K562 (cell line): ENCODE data around the gene BASP1. TPM values are rescaled to one million over a fixed set of nuclear protein-coding genes. Genes with fewer than 3 reads are reported as not detected.

Experiments
- ATAC-seq: fragments of 200-7000 bp; cut with Tn5 transposase; 3 replicates; pipeline ENCODE4 v1.9.1; 2020; ENCODE audit warnings: moderate library complexity
- BruUV-seq: library from RNA; stranded (reverse); fragments of 400-500 nt; replicated peaks from 2 replicates; lab custom pipeline; 2021; lab: Mats Ljungman, UMichigan
- CTCF ChIA-PET: fragments of 300-600 bp; formaldehyde crosslinking; extraction: SDS; loops from one replicate; lab custom pipeline; 2021; ENCODE audit warnings: low intra/inter-chr PET ratio; lab: Yijun Ruan, JAX
- POLR2A ChIA-PET: fragments of 300-600, 350-650 bp; sonication (Branson Sonifier 250); formaldehyde crosslinking; extraction: SDS; loops from one replicate; lab custom pipeline; 2021; ENCODE audit warnings: antibody characterized with exemption, inconsistent platforms; lab: Yijun Ruan, JAX
- DNase-seq, 4 experiments: peaks; one replicate each; pipeline versions ENCODE4 v3.0.0 to v3.0.0-alpha.2; 2011 to 2018; ENCODE audit warnings: low spot score in 3 of 4, mixed read lengths in 3 of 4; ENCODE audit errors: extremely low read depth in 1 of 4
- FAIRE-seq: peaks from 2 replicates; lab custom pipeline; 2011; peaks lifted over from hg19 to GRCh38; lab: Jason Lieb, UNC
- H2AFZ ChIP-seq: 2 replicates; pipeline ENCODE4 v1.6.0; 2011; ENCODE audit warnings: low read depth, low read length, control low read depth, inconsistent platforms
- H3K27ac ChIP-seq: fragments of 200-600 bp; 3 replicates; pipeline ENCODE4 v1.8.0; 2011; ENCODE audit warnings: low read depth, mild to moderate bottlenecking, control low read depth, inconsistent platforms, low read length, moderate library complexity, mixed read lengths; ENCODE audit errors: extremely low read depth
- H3K27me3 ChIP-seq, 2 experiments: fragments of 300-600 bp in 1 of 2; 2 replicates in 1 of 2; 3 replicates in 1 of 2; pipeline versions ENCODE4 v1.6.0 to v1.8.0; 2011; ENCODE audit warnings: inconsistent platforms in 2 of 2, low read length in 2 of 2, mild to moderate bottlenecking in 1 of 2, mixed read lengths in 1 of 2, moderate library complexity in 1 of 2; ENCODE audit not compliant: control insufficient read depth in 2 of 2, insufficient read depth in 2 of 2
- H3K36me3 ChIP-seq: fragments of 300-600 bp; 3 replicates; pipeline ENCODE4 v1.8.0; 2011; ENCODE audit warnings: mild to moderate bottlenecking, low read length, inconsistent platforms; ENCODE audit not compliant: control insufficient read depth, insufficient read depth
- H3K4me1 ChIP-seq, 2 experiments: fragments of 200-600 bp in 1 of 2; replicated peaks in 1 of 2; 2 replicates in 1 of 2; 3 replicates in 1 of 2; pipeline versions ENCODE4 v1.5.1 to v1.8.0; 2011; ENCODE audit warnings: inconsistent platforms in 2 of 2, low read length in 2 of 2, mild to moderate bottlenecking in 1 of 2, mixed read lengths in 1 of 2, moderate library complexity in 1 of 2; ENCODE audit not compliant: control insufficient read depth in 2 of 2, insufficient read depth in 2 of 2
- H3K4me2 ChIP-seq: 2 replicates; pipeline ENCODE4 v1.6.1; 2011; ENCODE audit warnings: low read length, control low read depth, inconsistent platforms, mixed read lengths; ENCODE audit not compliant: insufficient read depth
- H3K4me3 ChIP-seq: fragments of 200-600 bp; sonication (generic), shearing (Covaris generic); 2 replicates; pipeline ENCODE4 v1.5.1; 2016; ENCODE audit warnings: control low read depth, inconsistent platforms
- H3K79me2 ChIP-seq: fragments of 200-600 bp; 3 replicates; pipeline ENCODE4 v1.8.0; 2011; ENCODE audit warnings: low read length, inconsistent platforms; ENCODE audit not compliant: control insufficient read depth, insufficient read depth
- H3K9ac ChIP-seq, 2 experiments: 2 replicates each; pipeline versions ENCODE4 v1.6.0 to v1.6.1; 2011; ENCODE audit warnings: low read depth in 2 of 2, low read length in 2 of 2, control low read depth in 1 of 2, inconsistent platforms in 1 of 2, mild to moderate bottlenecking in 1 of 2, mixed read lengths in 1 of 2; ENCODE audit not compliant: insufficient read depth in 1 of 2
- H3K9me1 ChIP-seq: one replicate; pipeline ENCODE4 v1.6.0; 2011; ENCODE audit warnings: inconsistent platforms, mild to moderate bottlenecking, low read length, moderate library complexity; ENCODE audit not compliant: control insufficient read depth, insufficient read depth
- H3K9me3 ChIP-seq: replicated peaks from 2 replicates; pipeline ENCODE4 v1.5.1; 2011; ENCODE audit warnings: low read depth, low read length, inconsistent platforms; ENCODE audit not compliant: control insufficient read depth, insufficient read depth
- H4K20me1 ChIP-seq: replicated peaks from 2 replicates; pipeline ENCODE4 v1.6.1; 2011; ENCODE audit warnings: low read length, inconsistent platforms, mixed read lengths; ENCODE audit not compliant: control insufficient read depth, insufficient read depth
- ADNP ChIP-seq: fragments of 200-800 bp; sonication (Bioruptor generic); IDR thresholded peaks from 2 replicates; pipeline ENCODE4 v1.6.1; 2016; ENCODE audit warnings: missing genetic modification characterization, missing compliant biosample characterization
- CHD1 ChIP-seq: fragments of 200-600 bp; sonication (generic); IDR thresholded peaks from one replicate; pipeline ENCODE4 v1.6.1; 2012; ENCODE audit warnings: mild to moderate bottlenecking, moderate library complexity, low read length, inconsistent platforms
- FOXK2 ChIP-seq, 2 experiments: fragments of 450-650 bp; IDR thresholded peaks in 1 of 2; conservative IDR thresholded peaks in 1 of 2; 2 replicates each; pipeline ENCODE4 v1.6.1; 2016; ENCODE audit warnings: low read depth in 2 of 2, mild to moderate bottlenecking in 1 of 2
- HLTF ChIP-seq: fragments of 450-650 bp; IDR thresholded peaks from 2 replicates; pipeline ENCODE4 v1.6.1; 2016
- HNRNPL ChIP-seq: fragments of 200-400 bp; formaldehyde crosslinking; IDR thresholded peaks from 2 replicates; pipeline ENCODE4 v1.6.1; 2017; ENCODE audit warnings: low read depth, mild to moderate bottlenecking, low read length
- NUFIP1 ChIP-seq: fragments of 450-650 bp; IDR thresholded peaks from 2 replicates; pipeline ENCODE4 v1.6.1; 2018; ENCODE audit not compliant: partially characterized antibody
- PHF8 ChIP-seq: fragments of 200-600 bp; sonication (generic); IDR thresholded peaks from 2 replicates; pipeline ENCODE4 v1.6.1; 2012; ENCODE audit warnings: mixed run types, mild to moderate bottlenecking, inconsistent platforms, low read length, moderate library complexity, borderline replicate concordance
- SMAD1 ChIP-seq: fragments of 150-350 bp; IDR thresholded peaks from 2 replicates; pipeline ENCODE4 v1.6.1; 2014; ENCODE audit warnings: low read length, low read depth; ENCODE audit not compliant: partially characterized antibody
- SMARCC2 ChIP-seq: fragments of 450-650 bp; IDR thresholded peaks from 2 replicates; pipeline ENCODE4 v1.6.1; 2017; ENCODE audit warnings: antibody characterized with exemption, moderate library complexity, mild to moderate bottlenecking, low read depth
- U2AF2 ChIP-seq: fragments of 200-400 bp; formaldehyde crosslinking; optimal IDR thresholded peaks from 2 replicates; pipeline ENCODE3; 2017; ENCODE audit warnings: low read depth, mild to moderate bottlenecking, low read length
- ZNF3 ChIP-seq: fragments of 250-450 bp; sonication (Bioruptor Pico); IDR thresholded peaks from 2 replicates; pipeline ENCODE4 v1.5.0; 2021; ENCODE audit warnings: mild to moderate bottlenecking, moderate library complexity
- ZNF589 ChIP-seq: fragments of 200-800 bp; sonication (Bioruptor generic); IDR thresholded peaks from 2 replicates; pipeline ENCODE4 v1.6.1; 2016; ENCODE audit warnings: low read depth, missing genetic modification characterization, missing compliant biosample characterization
- ZNF764 ChIP-seq: fragments of 250-450 bp; sonication (Bioruptor Pico); IDR thresholded peaks from 2 replicates; pipeline ENCODE4 v1.4.0; 2020; ENCODE audit warnings: low read depth, mild to moderate bottlenecking, moderate library complexity
- WGBS: fragments of 100-300 bp; shearing (Covaris generic); methylation state at CpG from one replicate; pipeline ENCODE4 v1.1.6; 2016; ENCODE audit warnings: low coverage, mixed read lengths; ENCODE audit not compliant: insufficient coverage; ENCODE audit errors: missing lambda C conversion rate; 5-methylcytosine and 5-hydroxymethylcytosine counted together
- in situ Hi-C: fragments of 300-500 bp; cut with MboI; formaldehyde crosslinking; loops from 4 replicates; pipeline ENCODE4 v1.15.0; 2018; ENCODE audit warnings: inconsistent platforms, mixed read lengths
- intact Hi-C: fragments of 100-400 bp; cut with micrococcal nuclease; formaldehyde crosslinking; loops from 2 replicates; pipeline ENCODE4 v1.14.2; 2022
- polyA plus RNA-seq, 8 experiments: library from polyadenylated mRNA; depleted of rRNA in 4 of 8; stranded (reverse) in 5 of 8; unstranded in 3 of 8; fragments of >200 nt; fragmentation: Nextera tagmentation in 2 of 8; fragmentation: Illumina TruSeq in 1 of 8; extraction: Ambion mirVana in 2 of 8; extraction: Trizol in 1 of 8; gene quantifications; 2 replicates each; pipeline versions ENCODE4 v1.2.1 to v1.2.3, GENCODE V29; 2011 to 2014; ENCODE audit warnings: inconsistent platforms in 1 of 8, missing spikeins in 1 of 8
- total RNA-seq, 7 experiments: library from RNA; depleted of rRNA in 6 of 7; stranded (reverse); fragments of >200 nt in 6 of 7; fragmentation: Illumina TruSeq in 2 of 7; extraction: Trizol in 2 of 7; gene quantifications; 2 replicates each; pipeline versions ENCODE4 v1.2.1 to v1.2.3, GENCODE V29; 2011 to 2021; ENCODE audit warnings: low replicate concordance in 1 of 7
- TF ChIP-seq, protein P1 (sequence below): IDR thresholded peaks from 2 replicates; pipeline ENCODE4 v1.6.1; 2014; ENCODE audit warnings: antibody characterized with exemption
- TF ChIP-seq, protein P2 (sequence below): fragments of 450-650 bp; IDR thresholded peaks from 2 replicates; pipeline ENCODE4 v1.6.1; 2016; ENCODE audit warnings: low read depth, mild to moderate bottlenecking, moderate library complexity

BASP1 gene
- total and polyA plus RNA-seq, 9 of the 15 experiments (the other 6 are each of a cell fraction or from before 2014, with no cell fraction given): 0.22 TPM; not detected in 8

DNA sequence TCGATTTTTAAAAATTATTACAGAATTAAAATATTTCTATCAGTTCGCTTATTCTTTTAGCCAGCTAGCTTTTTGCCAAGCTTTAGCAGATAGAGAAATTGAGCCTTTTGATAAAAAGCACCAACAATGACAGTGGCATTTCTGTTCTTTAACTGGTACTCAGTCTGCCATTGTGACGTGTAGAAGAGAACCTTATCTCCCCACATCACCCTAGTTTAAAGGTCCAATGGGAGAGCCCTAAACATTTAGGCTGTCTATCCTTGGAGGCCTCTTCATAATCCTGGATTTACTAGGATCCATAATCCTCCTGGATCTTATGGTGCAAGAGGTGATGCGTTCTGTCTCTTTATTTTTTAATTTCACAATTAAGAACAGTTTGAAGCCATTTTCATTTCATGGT is 3.0 kb downstream of the BASP1 start:
- Histone ChIP-seq H3K79me2 (no peaks in the 10 kb centered on the region), H2AFZ (no peak overlapping the region), H3K4me3 (no peak overlapping the region), H3K9me3 (no peaks in the 10 kb centered on the region), H3K36me3 (no peaks in the 10 kb centered on the region), H3K27me3 (no peaks in the 10 kb centered on the region), H3K27ac (no peak overlapping the region), H3K4me1 (peaks cover 0 to 7% of the 10 kb centered on the region in 2 experiments; a peak in 1 of 5 replicates), H3K4me2 (no peak overlapping the region), H4K20me1 (no peaks in the 10 kb centered on the region), H3K9me1 (no peaks in the 10 kb centered on the region), H3K9ac (no peak overlapping the region)
- intact Hi-C loops (no loop called here), in situ Hi-C loops (no loop called here)
- DNase-seq (no peak), ATAC-seq (no peak), FAIRE-seq (no peak)
- TF ChIP-seq SMARCC2 (no peak), ZNF3 (no peak), HLTF (no peak)
- 2% methylated on average over 4 of the region's 4 CpGs for WGBS
- BruUV-seq: no TSS peak
- ChIA-PET POLR2A (no interaction called here), CTCF (no interaction called here)

DNA sequence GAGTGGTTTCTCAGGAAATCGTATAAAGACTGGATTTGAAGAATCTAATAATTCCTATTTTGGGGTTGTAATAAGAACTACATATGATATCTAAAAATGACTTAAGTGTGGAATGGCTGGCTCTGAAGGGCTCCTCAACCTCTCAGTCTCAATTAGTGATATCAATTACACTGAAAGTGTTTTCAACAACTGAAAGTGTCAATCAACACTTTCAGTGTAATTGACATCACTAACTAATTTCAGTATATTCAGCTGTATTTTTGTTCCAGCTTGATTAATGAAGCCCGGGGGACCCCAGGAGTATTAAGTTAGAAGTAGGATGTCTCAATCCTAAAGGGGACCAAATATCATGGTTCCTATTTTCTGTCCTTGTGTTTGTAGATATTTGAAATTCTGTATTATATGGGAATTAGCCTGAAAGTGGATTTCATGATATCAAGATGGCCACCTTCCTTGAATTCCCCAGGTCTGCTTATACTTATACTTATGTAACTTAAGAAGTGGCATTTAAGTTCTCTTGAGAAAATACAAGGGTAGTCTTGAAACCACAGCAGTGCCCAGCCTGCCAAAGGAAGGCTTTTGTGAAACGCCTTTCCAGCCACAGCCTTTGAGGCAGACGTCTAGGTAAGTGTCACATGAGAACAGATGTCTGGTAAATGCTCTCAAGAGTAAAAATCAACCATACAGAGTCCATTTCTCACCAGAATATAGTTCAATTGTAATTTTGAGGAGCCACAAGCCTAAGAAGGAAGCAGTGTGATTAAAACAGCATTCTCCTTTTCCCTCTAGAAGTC is 4.6 kb downstream of the BASP1 start:
- ChIA-PET CTCF (no interaction called here), POLR2A (no interaction called here)
- Histone ChIP-seq H3K9me1 (no peaks in the 10 kb centered on the region), H3K4me2 (no peak overlapping the region), H4K20me1 (no peaks in the 10 kb centered on the region), H3K9ac (no peak overlapping the region), H3K27me3 (no peaks in the 10 kb centered on the region), H3K9me3 (no peaks in the 10 kb centered on the region), H2AFZ (no peak overlapping the region), H3K79me2 (no peaks in the 10 kb centered on the region), H3K27ac (no peak overlapping the region), H3K36me3 (no peaks in the 10 kb centered on the region), H3K4me1 (no peaks in the 10 kb centered on the region), H3K4me3 (no peak overlapping the region)
- no TSS peak for BruUV-seq
- in situ Hi-C loops (no loop called here), intact Hi-C loops (no loop called here)
- WGBS: 0% methylated on average over 4 of the region's 4 CpGs
- ATAC-seq (no peak), FAIRE-seq (no peak), DNase-seq (no peak)
- no peak for TF ChIP-seq NUFIP1
- no peak for TF ChIP-seq HNRNPL
- no peak for TF ChIP-seq U2AF2
- no peak for TF ChIP-seq ZNF764 (CRISPR knock-in tag)
- TF ChIP-seq CHD1: no peak
- TF ChIP-seq, protein P1, sequence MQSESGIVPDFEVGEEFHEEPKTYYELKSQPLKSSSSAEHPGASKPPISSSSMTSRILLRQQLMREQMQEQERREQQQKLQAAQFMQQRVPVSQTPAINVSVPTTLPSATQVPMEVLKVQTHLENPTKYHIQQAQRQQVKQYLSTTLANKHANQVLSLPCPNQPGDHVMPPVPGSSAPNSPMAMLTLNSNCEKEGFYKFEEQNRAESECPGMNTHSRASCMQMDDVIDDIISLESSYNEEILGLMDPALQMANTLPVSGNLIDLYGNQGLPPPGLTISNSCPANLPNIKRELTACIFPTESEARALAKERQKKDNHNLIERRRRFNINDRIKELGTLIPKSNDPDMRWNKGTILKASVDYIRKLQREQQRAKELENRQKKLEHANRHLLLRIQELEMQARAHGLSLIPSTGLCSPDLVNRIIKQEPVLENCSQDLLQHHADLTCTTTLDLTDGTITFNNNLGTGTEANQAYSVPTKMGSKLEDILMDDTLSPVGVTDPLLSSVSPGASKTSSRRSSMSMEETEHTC: no peak
- TF ChIP-seq ADNP (tag): no peak
- TF ChIP-seq, protein P2, sequence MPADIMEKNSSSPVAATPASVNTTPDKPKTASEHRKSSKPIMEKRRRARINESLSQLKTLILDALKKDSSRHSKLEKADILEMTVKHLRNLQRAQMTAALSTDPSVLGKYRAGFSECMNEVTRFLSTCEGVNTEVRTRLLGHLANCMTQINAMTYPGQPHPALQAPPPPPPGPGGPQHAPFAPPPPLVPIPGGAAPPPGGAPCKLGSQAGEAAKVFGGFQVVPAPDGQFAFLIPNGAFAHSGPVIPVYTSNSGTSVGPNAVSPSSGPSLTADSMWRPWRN: no peak
- no peak for TF ChIP-seq PHF8
- no peak for TF ChIP-seq ZNF589 (CRISPR knock-in tag)
- no peak for TF ChIP-seq SMAD1
- no peak for TF ChIP-seq FOXK2 (conservative IDR thresholded peaks at IDR 0.05 in 1 of 2, IDR thresholded peaks at IDR 0.05 in 1 of 2; ENCODE audit: low read depth in 2 of 2)
